ENCODE results near the gene NETO2.

GRCh38 chr16:47043970-47044684, 99.6 kb downstream of the NETO2 start:
- TF ChIP-seq REST (IDR thresholded peaks at IDR 0.05; ENCODE audit: insufficient read depth in 1 of 2, low read depth in 2 of 2, low read length in 2 of 2), result no peak
- no peak for TF ChIP-seq SIN3A (IDR thresholded peaks at IDR 0.05; ENCODE audit: borderline replicate concordance, insufficient read depth, low read length)
